ENCODE data around the gene HNRNPC. TPM values are rescaled to one million over a fixed set of nuclear protein-coding genes. Genes with fewer than 3 reads are reported as not detected.
"Not testable (repeated sequence)": the region's sequence is repeated elsewhere in the genome, so short reads cannot be mapped to it uniquely, and the experiment has no call there.

The HNRNPC gene
- total RNA-seq, 2 experiments from 2014 or later, result 1,155 to 1,665 TPM

GRCh38 chr14:21229821-21230220 is 39.4 kb downstream of the HNRNPC start:
- DNase-seq (no peak), ATAC-seq (peak; percentile 67)
- intact Hi-C loops (cut with DNase I, micrococcal nuclease), result loop anchor here (2.0 to 10.0 kb wide), 4 partner anchors 13 to 155 kb away; partner anchors contain the start of genes HNRNPC (in 1 of the 2) and SUPT16H (in 1 of the 2)
- Mint-ChIP-seq H3K27ac (peak overlapping the region; percentile 81), H3K36me3 (ENCODE audit: low read depth) (peaks cover 82% of the 10 kb centered on the region), H3K4me1 (peaks cover 74% of the 10 kb centered on the region), H3K9me3 (ENCODE audit: low read depth) (no peaks in the 10 kb centered on the region), H3K4me3 (peak overlapping the region; percentile 43), H3K27me3 (no peaks in the 10 kb centered on the region)
- CTCF ChIA-PET, result interaction anchor here (0.6 to 3.0 kb wide), 3 partner anchors 11 to 24 kb away, joined by 3 to 19 read pairs (median 3); no protein-coding TSS in a partner anchor
- POLR2A ChIA-PET, result interaction anchor here (1.1 kb wide), 1 partner anchor 17 kb away, joined by 3 read pairs; no protein-coding TSS in a partner anchor

- intact Hi-C loops (cut with DNase I, micrococcal nuclease), result no loop called here
- Mint-ChIP-seq H3K4me1 (peaks cover 73% of the 10 kb centered on the region), H3K4me3 (no peak overlapping the region), H3K27me3 (no peaks in the 10 kb centered on the region), H3K36me3 (ENCODE audit: low read depth) (peaks cover 79% of the 10 kb centered on the region), H3K9me3 (ENCODE audit: low read depth) (no peaks in the 10 kb centered on the region), H3K27ac (no peak overlapping the region)
- no peak for DNase-seq
- ChIA-PET CTCF (interaction anchor here (0.9 kb wide), 1 partner anchor 17 kb away, joined by 4 read pairs; no protein-coding TSS in a partner anchor), POLR2A (interaction anchor here (0.6 kb wide), 1 partner anchor 127 kb away, joined by 4 read pairs; no protein-coding TSS in a partner anchor)
- ATAC-seq, result no peak
Measured at GRCh38 chr14:21227981-21228380, 41.3 kb downstream of the HNRNPC start.

DNA sequence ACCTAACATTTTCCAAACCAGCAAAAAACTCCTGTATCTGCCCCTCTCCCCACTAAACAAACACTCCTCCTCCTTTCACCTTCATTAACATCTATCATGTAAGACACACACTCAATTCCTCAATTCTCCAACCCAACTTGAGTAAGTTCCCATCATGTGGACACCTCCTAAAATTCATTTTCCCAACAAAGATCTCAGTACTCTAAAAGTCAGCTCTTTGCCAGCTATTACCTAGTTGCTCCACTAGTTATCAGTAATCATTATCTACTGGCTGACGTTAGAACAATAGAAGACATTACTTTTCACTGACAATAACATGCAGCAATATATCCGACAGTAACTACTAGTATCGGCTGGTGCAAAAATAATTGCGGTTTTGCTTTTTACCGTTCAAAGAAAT is 42.1 kb downstream of the HNRNPC start:
- intact Hi-C loops (cut with DNase I, micrococcal nuclease), result no loop called here
- Mint-ChIP-seq H3K27ac (peak overlapping the region; percentile 27), H3K9me3 (ENCODE audit: low read depth) (no peaks in the 10 kb centered on the region), H3K4me3 (no peak overlapping the region), H3K4me1 (peaks cover 75% of the 10 kb centered on the region), H3K27me3 (no peaks in the 10 kb centered on the region), H3K36me3 (ENCODE audit: low read depth) (peaks cover 81% of the 10 kb centered on the region)
- ChIA-PET POLR2A (no interaction called here), CTCF (no interaction called here)
- ATAC-seq (no peak), DNase-seq (no peak)

GRCh38 chr14:21226467-21226866 is 42.8 kb downstream of the HNRNPC start:
- DNase-seq (no peak), ATAC-seq (no peak)
- Mint-ChIP-seq H3K36me3 (ENCODE audit: low read depth) (peaks cover 81% of the 10 kb centered on the region), H3K4me3 (no peak overlapping the region), H3K9me3 (ENCODE audit: low read depth) (no peaks in the 10 kb centered on the region), H3K27me3 (no peaks in the 10 kb centered on the region), H3K4me1 (peaks cover 76% of the 10 kb centered on the region), H3K27ac (no peak overlapping the region)
- ChIA-PET CTCF (interaction anchor here (0.6 to 1.1 kb wide), 2 partner anchors 20 to 130 kb away, joined by 4 to 5 read pairs; no protein-coding TSS in a partner anchor), POLR2A (no interaction called here)
- intact Hi-C loops (cut with DNase I, micrococcal nuclease), result no loop called here

- H3K9me3 Mint-ChIP-seq (ENCODE audit: low read depth); CTCF ChIA-PET: not testable (repeated sequence)
- peaks cover 75% of the 10 kb centered on the region for H3K4me1 Mint-ChIP-seq
Measured at GRCh38 chr14:21225164-21225563, 44.1 kb downstream of the HNRNPC start.

DNA sequence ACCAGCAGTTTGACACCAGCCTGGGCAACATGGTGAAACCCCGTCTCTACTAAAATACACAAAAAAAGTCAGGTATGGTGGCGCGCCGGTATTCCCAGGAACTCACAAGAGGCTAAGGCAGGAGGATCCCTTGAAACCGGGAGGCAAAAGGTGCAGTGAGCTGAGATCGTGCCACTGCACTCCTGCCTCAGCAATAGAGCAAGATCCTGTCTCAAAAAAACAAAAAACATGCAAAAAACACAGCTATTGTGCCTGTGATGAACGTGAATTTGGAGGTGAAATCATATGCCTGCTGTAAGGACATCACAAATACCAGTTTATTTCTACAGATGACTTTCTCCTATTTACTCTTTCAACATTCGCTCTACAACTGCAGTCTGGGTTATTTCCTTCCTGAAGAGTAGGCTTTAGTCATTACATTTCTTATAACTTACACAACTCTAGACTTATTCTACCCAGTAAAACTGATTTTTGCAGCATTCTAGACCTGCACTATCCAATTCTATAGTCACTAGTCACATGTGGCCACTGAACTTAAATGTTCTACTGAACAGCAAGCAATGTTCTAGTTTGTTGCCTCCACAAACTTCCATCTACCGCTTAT is 48.3 kb downstream of the HNRNPC start:
- Mint-ChIP-seq H3K9me3 (ENCODE audit: low read depth) (no peaks in the 10 kb centered on the region), H3K4me1 (peaks cover 88% of the 10 kb centered on the region), H3K27ac (peak overlapping the region; percentile 92), H3K36me3 (ENCODE audit: low read depth) (peaks cover 74% of the 10 kb centered on the region), H3K4me3 (peak overlapping the region; percentile 27), H3K27me3 (no peaks in the 10 kb centered on the region)
- DNase-seq (no peak), ATAC-seq (peak; percentile 68)
- CTCF ChIA-PET, result interaction anchor here (0.6 to 1.2 kb wide), 2 partner anchors 17 to 19 kb away, joined by 3 to 7 read pairs; no protein-coding TSS in a partner anchor
- intact Hi-C loops (cut with DNase I, micrococcal nuclease), result no loop called here
- POLR2A ChIA-PET, result interaction anchor here (0.6 to 1.3 kb wide), 3 partner anchors 34 to 45 kb away, joined by 3 to 12 read pairs (median 8); no protein-coding TSS in a partner anchor

More at GRCh38 chr14:21225164-21225563, 44.1 kb downstream of the HNRNPC start:
- DNase-seq; POLR2A ChIA-PET; H3K27ac Mint-ChIP-seq; H3K27me3 Mint-ChIP-seq; ATAC-seq; intact Hi-C loops (cut with DNase I, micrococcal nuclease); H3K4me3 Mint-ChIP-seq: not testable (repeated sequence)
- peaks cover 76% of the 10 kb centered on the region for H3K36me3 Mint-ChIP-seq (ENCODE audit: low read depth)

DNA sequence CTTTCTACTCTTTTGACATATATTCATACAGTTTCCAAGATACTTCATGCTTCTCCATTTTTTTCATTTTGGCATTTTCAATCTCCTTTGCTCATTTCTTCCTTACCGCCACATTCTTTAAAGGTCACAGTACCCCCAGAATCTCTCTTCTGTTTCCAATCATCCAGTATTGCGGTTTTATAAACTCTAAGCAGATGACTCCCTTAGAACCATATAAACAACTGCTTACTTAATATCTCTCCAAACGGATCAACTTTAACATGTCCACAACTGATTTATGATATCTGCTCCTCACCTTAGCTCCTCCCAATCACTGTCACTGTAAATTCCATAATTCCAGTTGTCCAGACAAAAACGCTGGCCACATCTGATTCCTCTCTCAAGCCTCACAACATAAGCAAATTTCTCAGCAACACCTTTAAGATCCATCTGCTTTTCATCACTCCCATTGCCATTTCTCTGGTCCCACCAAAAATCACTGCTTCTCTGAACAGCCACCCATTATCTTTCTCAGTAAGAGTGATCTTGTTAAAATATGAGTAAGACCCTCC is 49.6 kb downstream of the HNRNPC start:
- Mint-ChIP-seq H3K4me1 (peaks cover 91% of the 10 kb centered on the region), H3K27me3 (no peaks in the 10 kb centered on the region), H3K4me3 (no peak overlapping the region), H3K36me3 (ENCODE audit: low read depth) (peaks cover 77% of the 10 kb centered on the region), H3K9me3 (ENCODE audit: low read depth) (no peaks in the 10 kb centered on the region), H3K27ac (peak overlapping the region; percentile 82)
- ATAC-seq, result no peak
- ChIA-PET POLR2A (interaction anchor here (0.7 kb wide), 1 partner anchor 9 kb away, joined by 8 read pairs; no protein-coding TSS in a partner anchor), CTCF (interaction anchor here (1.2 kb wide), 1 partner anchor 20 kb away, joined by 7 read pairs; no protein-coding TSS in a partner anchor)
- DNase-seq, result no peak
- intact Hi-C loops (cut with DNase I, micrococcal nuclease), result loop anchor here (2.0 kb wide), 1 partner anchor 45 kb away; no protein-coding TSS in a partner anchor

DNA sequence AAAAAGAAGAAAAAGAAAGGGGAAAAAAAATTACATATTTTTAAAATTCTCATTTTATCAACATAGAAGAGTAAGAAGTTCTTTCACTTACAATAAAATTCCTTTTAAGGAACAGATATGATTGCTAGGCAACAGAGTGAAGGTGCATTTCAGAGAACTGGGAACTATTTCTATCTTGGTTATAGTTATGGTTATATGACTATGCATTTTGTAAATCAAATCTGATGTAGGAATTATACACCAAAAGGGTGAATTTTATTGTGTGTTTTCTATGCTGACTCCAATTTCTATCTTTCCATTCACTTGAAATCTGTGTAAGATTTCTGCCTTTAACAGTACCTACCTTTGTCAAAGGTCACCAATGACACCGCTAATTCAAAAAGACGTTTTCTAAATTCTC is 50.1 kb downstream of the HNRNPC start:
- H3K4me3 Mint-ChIP-seq, result no peak overlapping the region
- POLR2A ChIA-PET, result no interaction called here
- peak overlapping the region; percentile 82 for H3K27ac Mint-ChIP-seq
- no peak for DNase-seq
- intact Hi-C loops (cut with DNase I, micrococcal nuclease), result loop anchor here (2.0 kb wide), 1 partner anchor 46 kb away; no protein-coding TSS in a partner anchor
- H3K36me3 Mint-ChIP-seq (ENCODE audit: low read depth), result peaks cover 77% of the 10 kb centered on the region
- ATAC-seq, result no peak
- peaks cover 91% of the 10 kb centered on the region for H3K4me1 Mint-ChIP-seq
- no peaks in the 10 kb centered on the region for H3K9me3 Mint-ChIP-seq (ENCODE audit: low read depth)
- no peaks in the 10 kb centered on the region for H3K27me3 Mint-ChIP-seq
- CTCF ChIA-PET, result no interaction called here

- CTCF ChIA-PET, result interaction anchor here (0.6 to 2.2 kb wide), 4 partner anchors 16 to 111 kb away, joined by 3 to 6 read pairs (median 4); no protein-coding TSS in a partner anchor
- Mint-ChIP-seq H3K9me3 (ENCODE audit: low read depth) (no peaks in the 10 kb centered on the region), H3K4me1 (peaks cover 78% of the 10 kb centered on the region), H3K27me3 (no peaks in the 10 kb centered on the region), H3K36me3 (ENCODE audit: low read depth) (peaks cover 78% of the 10 kb centered on the region), H3K27ac (peak overlapping the region; percentile 73), H3K4me3 (peak overlapping the region; percentile 23)
- POLR2A ChIA-PET, result interaction anchor here (0.6 to 2.8 kb wide), 6 partner anchors 13 to 58 kb away, joined by 3 to 16 read pairs (median 4); no protein-coding TSS in a partner anchor
- ATAC-seq (peak; percentile 9), DNase-seq (no peak)
- intact Hi-C loops (cut with DNase I, micrococcal nuclease), result loop anchor here in 1 of 2 experiments (2.0 kb wide), 1 partner anchor 15 kb away; no protein-coding TSS in a partner anchor
Measured at GRCh38 chr14:21215879-21216251, 53.4 kb downstream of the HNRNPC start.

- ATAC-seq (peak; percentile 56), DNase-seq (no peak)
- ChIA-PET CTCF (interaction anchor here (1.2 to 2.2 kb wide), 7 partner anchors 9 to 112 kb away, joined by 3 to 6 read pairs (median 4); no protein-coding TSS in a partner anchor), POLR2A (interaction anchor here (0.6 to 2.8 kb wide), 6 partner anchors 13 to 234 kb away, joined by 3 to 16 read pairs (median 5); no protein-coding TSS in a partner anchor)
- intact Hi-C loops (cut with DNase I, micrococcal nuclease), result no loop called here
- Mint-ChIP-seq H3K4me3 (peak overlapping the region; percentile 23), H3K36me3 (ENCODE audit: low read depth) (peaks cover 78% of the 10 kb centered on the region), H3K4me1 (peaks cover 74% of the 10 kb centered on the region), H3K9me3 (ENCODE audit: low read depth) (no peaks in the 10 kb centered on the region), H3K27ac (peak overlapping the region; percentile 73), H3K27me3 (no peaks in the 10 kb centered on the region)
Measured at GRCh38 chr14:21215130-21215878, 53.9 kb downstream of the HNRNPC start.

DNA sequence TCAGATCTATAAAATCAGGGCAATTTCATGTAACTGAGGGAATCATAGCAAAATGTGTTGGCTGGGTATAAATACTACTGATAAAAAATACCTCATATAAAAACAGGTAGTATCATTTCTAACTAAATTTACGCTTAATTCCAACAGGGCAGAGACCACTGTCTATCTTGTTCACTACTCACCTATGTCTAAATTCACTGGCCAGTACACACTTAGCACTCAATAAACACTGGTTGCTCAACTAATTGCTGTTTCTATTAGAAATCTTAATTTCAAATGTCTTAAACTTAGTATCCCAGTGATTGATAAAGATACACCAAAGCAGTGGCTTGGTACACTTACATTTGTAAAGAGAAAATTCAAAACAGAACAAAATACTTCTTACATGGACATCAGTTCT is 55.6 kb downstream of the HNRNPC start:
- Mint-ChIP-seq H3K27ac (peak overlapping the region; percentile 65), H3K4me1 (peaks cover 64% of the 10 kb centered on the region), H3K27me3 (no peaks in the 10 kb centered on the region), H3K4me3 (no peak overlapping the region), H3K36me3 (ENCODE audit: low read depth) (peaks cover 80% of the 10 kb centered on the region), H3K9me3 (ENCODE audit: low read depth) (no peaks in the 10 kb centered on the region)
- ATAC-seq, result no peak
- ChIA-PET CTCF (interaction anchor here (1.5 to 1.8 kb wide), 2 partner anchors 21 to 22 kb away, joined by 4 to 5 read pairs; no protein-coding TSS in a partner anchor), POLR2A (no interaction called here)
- intact Hi-C loops (cut with DNase I, micrococcal nuclease), result no loop called here
- no peak for DNase-seq

Data from activated CD4-positive, alpha-beta T cell treated with anti-CD3 and anti-CD28 coated beads for 36 hours (primary cell).